GM20431 (cell line): ENCODE measurements around the gene HK1.
"Not testable (repeated sequence)": the region's sequence is repeated elsewhere in the genome, so short reads cannot be mapped to it uniquely, and the experiment has no call there.

Source experiments
- in situ Hi-C: fragments of 300-500 bp; cut with MseI, MboI; formaldehyde crosslinking; loops from one replicate; pipeline ENCODE4 v1.15.0; 2020; ENCODE audit warnings: low sequenced_read_pairs; ENCODE audit not compliant: unreplicated experiment

Gene HK1

GRCh38 chr10:69303632-69304051 lies 25.3 kb downstream of the HK1 start:
- in situ Hi-C loops = no loop called here

- in situ Hi-C loops = no loop called here
Measured at GRCh38 chr10:69306421-69306820, 28.1 kb downstream of the HK1 start.

- in situ Hi-C loops = no loop called here
Measured at GRCh38 chr10:69307434-69307833, 29.1 kb downstream of the HK1 start.

GRCh38 chr10:69308304-69308703 lies 30.0 kb downstream of the HK1 start:
- in situ Hi-C loops = not testable (repeated sequence)

GRCh38 chr10:69311309-69311708 lies 33.0 kb downstream of the HK1 start:
- in situ Hi-C loops = no loop called here

GRCh38 chr10:69312528-69312927 lies 34.2 kb downstream of the HK1 start:
- in situ Hi-C loops = no loop called here

- in situ Hi-C loops = no loop called here
Measured at GRCh38 chr10:69315100-69315542, 36.8 kb downstream of the HK1 start.

- in situ Hi-C loops = no loop called here
Measured at GRCh38 chr10:69315610-69316312, 37.5 kb downstream of the HK1 start.

- in situ Hi-C loops = no loop called here
Measured at GRCh38 chr10:69316313-69317059, 38.2 kb downstream of the HK1 start.

- in situ Hi-C loops = no loop called here
Measured at GRCh38 chr10:69317175-69317604, 38.9 kb downstream of the HK1 start.

- in situ Hi-C loops = no loop called here
Measured at GRCh38 chr10:69317626-69318105, 39.4 kb downstream of the HK1 start.

- in situ Hi-C loops = no loop called here
Measured at GRCh38 chr10:69318106-69318866, 40.0 kb downstream of the HK1 start.

GRCh38 chr10:69318867-69319727 lies 40.8 kb downstream of the HK1 start:
- in situ Hi-C loops = no loop called here

GRCh38 chr10:69319841-69320316 lies 41.6 kb downstream of the HK1 start:
- in situ Hi-C loops = no loop called here

- in situ Hi-C loops = no loop called here
Measured at GRCh38 chr10:69320521-69320920, 42.2 kb downstream of the HK1 start.

GRCh38 chr10:69321039-69321715 lies 42.9 kb downstream of the HK1 start:
- in situ Hi-C loops = no loop called here

GRCh38 chr10:69321865-69322264 lies 43.6 kb downstream of the HK1 start:
- in situ Hi-C loops = no loop called here

GRCh38 chr10:69322346-69322745 lies 44.0 kb downstream of the HK1 start:
- in situ Hi-C loops = not testable (repeated sequence)

GRCh38 chr10:69323622-69324021 lies 45.3 kb downstream of the HK1 start:
- in situ Hi-C loops = no loop called here
